RWPE2 (cell line): Measurements from ENCODE around the gene TLE2.
"Not testable (repeated sequence)": the region's sequence is repeated elsewhere in the genome, so short reads cannot be mapped to it uniquely, and the experiment has no call there.

Source experiments
- ATAC-seq: fragments of 200-7000 bp; cut with Tn5 transposase; 3 replicates; pipeline ENCODE4 v1.9.1; 2021; ENCODE audit warnings: low read depth
- DNase-seq: peaks from one replicate; pipeline ENCODE4 v3.0.0-alpha.2; 2020; ENCODE audit warnings: low spot score
- H3K27ac ChIP-seq: fragments of 450-650 bp; 2 replicates; pipeline ENCODE4 v1.5.1; 2017; ENCODE audit warnings: mild to moderate bottlenecking; ENCODE audit not compliant: poor library complexity, severe bottlenecking
- H3K27me3 ChIP-seq: fragments of 250-450 bp; sonication (Bioruptor Pico); 2 replicates; pipeline ENCODE4 v1.5.1; 2021; ENCODE audit warnings: mild to moderate bottlenecking, moderate library complexity; ENCODE audit not compliant: insufficient read depth, poor library complexity, severe bottlenecking
- H3K36me3 ChIP-seq: fragments of 250-450 bp; sonication (Bioruptor Pico); 2 replicates; pipeline ENCODE4 v1.5.1; 2020; ENCODE audit warnings: low read depth, mild to moderate bottlenecking, moderate library complexity
- H3K4me1 ChIP-seq: fragments of 250-450 bp; sonication (Bioruptor Pico); 2 replicates; pipeline ENCODE4 v1.5.1; 2021; ENCODE audit warnings: mild to moderate bottlenecking, moderate library complexity; ENCODE audit not compliant: insufficient read depth, poor library complexity, severe bottlenecking
- H3K4me3 ChIP-seq: fragments of 250-450 bp; sonication (Bioruptor Pico); 2 replicates; pipeline ENCODE4 v1.5.1; 2021; ENCODE audit warnings: mild to moderate bottlenecking, moderate library complexity; ENCODE audit not compliant: severe bottlenecking
- H3K9me3 ChIP-seq: fragments of 250-450 bp; sonication (Bioruptor Pico); 2 replicates; pipeline ENCODE4 v1.5.1; 2021; ENCODE audit warnings: mild to moderate bottlenecking, moderate library complexity; ENCODE audit not compliant: severe bottlenecking
- TF ChIP-seq, protein P1 (sequence below): fragments of 450-650 bp; IDR thresholded peaks from one replicate; pipeline ENCODE4 v1.5.1; 2017; ENCODE audit warnings: mild to moderate bottlenecking, moderate library complexity; ENCODE audit not compliant: poor library complexity, severe bottlenecking

Gene TLE2

DNA sequence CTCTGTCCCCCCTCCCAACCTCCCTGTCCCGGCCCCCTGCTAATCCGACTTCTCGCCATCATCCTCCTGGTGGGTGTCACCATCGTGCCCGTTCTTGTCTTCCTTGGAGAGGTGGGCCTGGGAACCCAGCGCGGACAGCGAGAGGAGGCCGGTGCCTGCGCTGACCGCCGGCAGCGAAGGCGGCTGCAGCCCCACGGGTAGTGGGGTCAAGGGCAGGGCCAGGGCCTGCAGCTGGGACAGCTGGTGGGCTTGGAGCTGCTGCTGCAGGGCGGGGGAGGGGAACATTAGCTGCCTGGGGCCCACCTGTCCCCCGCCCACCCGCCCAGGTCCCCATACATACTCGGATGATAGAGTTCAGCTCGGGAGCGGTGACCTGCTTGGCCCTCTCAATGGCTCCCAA, 24.7 kb upstream of the TLE2 start:
- TF ChIP-seq, protein P1, sequence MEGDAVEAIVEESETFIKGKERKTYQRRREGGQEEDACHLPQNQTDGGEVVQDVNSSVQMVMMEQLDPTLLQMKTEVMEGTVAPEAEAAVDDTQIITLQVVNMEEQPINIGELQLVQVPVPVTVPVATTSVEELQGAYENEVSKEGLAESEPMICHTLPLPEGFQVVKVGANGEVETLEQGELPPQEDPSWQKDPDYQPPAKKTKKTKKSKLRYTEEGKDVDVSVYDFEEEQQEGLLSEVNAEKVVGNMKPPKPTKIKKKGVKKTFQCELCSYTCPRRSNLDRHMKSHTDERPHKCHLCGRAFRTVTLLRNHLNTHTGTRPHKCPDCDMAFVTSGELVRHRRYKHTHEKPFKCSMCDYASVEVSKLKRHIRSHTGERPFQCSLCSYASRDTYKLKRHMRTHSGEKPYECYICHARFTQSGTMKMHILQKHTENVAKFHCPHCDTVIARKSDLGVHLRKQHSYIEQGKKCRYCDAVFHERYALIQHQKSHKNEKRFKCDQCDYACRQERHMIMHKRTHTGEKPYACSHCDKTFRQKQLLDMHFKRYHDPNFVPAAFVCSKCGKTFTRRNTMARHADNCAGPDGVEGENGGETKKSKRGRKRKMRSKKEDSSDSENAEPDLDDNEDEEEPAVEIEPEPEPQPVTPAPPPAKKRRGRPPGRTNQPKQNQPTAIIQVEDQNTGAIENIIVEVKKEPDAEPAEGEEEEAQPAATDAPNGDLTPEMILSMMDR = no peak
- Histone ChIP-seq H3K27me3 (no peaks in the 10 kb centered on the region), H3K27ac (peak overlapping the region; percentile 96), H3K4me3 (no peak overlapping the region), H3K36me3 (peaks cover 49% of the 10 kb centered on the region), H3K4me1 (peaks cover 36% of the 10 kb centered on the region), H3K9me3 (no peaks in the 10 kb centered on the region)
- DNase-seq = no peak
- no peak for ATAC-seq

DNA sequence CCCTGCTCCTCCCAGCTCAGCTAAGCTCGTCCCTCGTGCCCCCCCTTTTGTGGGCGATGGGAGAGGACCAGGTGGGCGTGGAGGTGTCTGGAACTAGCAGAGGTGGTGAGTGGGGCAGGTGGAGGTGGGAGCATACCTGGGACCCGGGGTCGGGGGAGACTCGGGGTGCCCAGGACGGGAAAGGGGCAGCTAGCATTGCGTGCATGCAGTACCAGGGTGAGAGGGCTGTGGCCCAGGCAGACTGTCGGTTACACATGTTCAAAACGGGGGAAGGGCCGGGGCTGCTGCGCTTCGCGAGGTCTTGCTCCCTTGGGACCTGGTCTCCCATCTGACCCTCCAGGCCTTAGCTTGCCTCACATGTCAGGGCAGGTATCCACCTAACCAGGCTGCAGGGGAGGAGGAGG, 24.1 kb upstream of the TLE2 start:
- DNase-seq (no peak), ATAC-seq (no peak)
- H3K27ac ChIP-seq = peak overlapping the region; percentile 96
- H3K4me1 ChIP-seq = peaks cover 36% of the 10 kb centered on the region
- no peaks in the 10 kb centered on the region for H3K9me3 ChIP-seq
- TF ChIP-seq, protein P1 = no peak
- H3K27me3 ChIP-seq = no peaks in the 10 kb centered on the region
- peaks cover 44% of the 10 kb centered on the region for H3K36me3 ChIP-seq
- no peak overlapping the region for H3K4me3 ChIP-seq

DNA sequence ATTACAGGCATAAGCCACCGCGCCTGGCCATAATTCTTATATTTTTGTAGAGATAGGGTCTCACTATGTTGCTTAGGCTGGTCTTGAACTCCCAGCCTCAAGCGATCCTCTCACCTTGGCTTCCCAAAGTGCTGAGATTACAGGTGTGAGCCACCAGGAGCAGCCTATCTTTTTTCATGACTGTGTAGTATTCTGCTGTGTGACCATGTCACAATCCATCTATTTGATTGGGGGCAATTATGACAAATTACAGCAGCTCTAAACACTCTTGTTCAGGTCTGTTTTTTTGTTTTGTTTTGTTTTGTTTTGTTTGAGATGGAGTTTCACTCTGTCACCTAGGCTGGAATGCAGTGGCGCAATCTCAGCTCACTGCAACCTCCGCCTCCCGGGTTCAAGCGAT, 20.9 kb upstream of the TLE2 start:
- not testable (repeated sequence) for H3K4me1 ChIP-seq, H3K27ac ChIP-seq, H3K4me3 ChIP-seq, ATAC-seq, H3K27me3 ChIP-seq, DNase-seq, H3K9me3 ChIP-seq
- H3K36me3 ChIP-seq = peaks cover 19% of the 10 kb centered on the region; the same call in 1 of the 2 replicates

DNA sequence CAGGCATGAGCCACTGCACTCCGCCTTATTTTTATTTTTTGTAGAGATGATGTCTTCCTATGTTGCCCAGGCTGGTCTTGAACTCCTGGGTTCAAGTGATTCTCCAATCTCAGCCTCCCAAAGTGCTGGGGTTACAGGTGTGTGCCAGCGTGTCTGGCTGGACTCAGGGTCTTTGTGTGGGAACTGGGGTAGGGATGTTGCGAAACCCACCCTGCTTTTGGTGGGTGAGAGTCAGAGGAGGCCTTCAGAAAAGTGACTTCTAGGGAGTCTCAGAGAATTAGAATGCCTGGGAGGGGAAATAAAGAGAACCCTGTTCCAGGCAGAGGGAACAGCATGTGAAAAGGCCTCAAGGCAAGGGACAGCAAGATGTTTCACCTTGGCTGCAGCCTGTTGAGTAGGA, 20.0 kb upstream of the TLE2 start:
- no peak overlapping the region for H3K27ac ChIP-seq
- ATAC-seq (no peak), DNase-seq (no peak)
- no peaks in the 10 kb centered on the region for H3K27me3 ChIP-seq
- H3K36me3 ChIP-seq = peaks cover 10% of the 10 kb centered on the region; the same call in 1 of the 2 replicates
- no peak overlapping the region for H3K4me3 ChIP-seq
- no peaks in the 10 kb centered on the region for H3K4me1 ChIP-seq
- TF ChIP-seq, protein P1 = no peak
- H3K9me3 ChIP-seq = no peaks in the 10 kb centered on the region

DNA sequence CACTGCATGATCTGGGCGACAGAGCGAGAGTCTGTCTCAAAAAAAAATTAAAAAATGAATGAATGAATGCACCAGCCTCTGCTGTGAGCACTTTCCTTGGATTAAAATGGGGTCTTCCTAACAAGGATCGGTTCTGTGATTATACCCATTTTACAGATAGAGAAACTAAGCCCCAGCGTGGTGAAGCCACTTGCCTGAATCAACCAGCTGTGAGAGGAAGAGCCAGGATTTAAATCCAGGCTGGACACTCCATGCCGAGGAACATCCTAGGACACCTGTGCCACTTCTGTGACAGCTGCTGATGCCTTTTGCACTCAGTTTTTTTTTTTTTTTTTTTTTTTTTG, 19.1 kb upstream of the TLE2 start:
- ATAC-seq = no peak
- no peaks in the 10 kb centered on the region for H3K27me3 ChIP-seq
- H3K9me3 ChIP-seq = no peaks in the 10 kb centered on the region
- TF ChIP-seq, protein P1 = no peak
- H3K36me3 ChIP-seq = peaks cover 5% of the 10 kb centered on the region; the same call in 1 of the 2 replicates
- no peak overlapping the region for H3K4me3 ChIP-seq
- DNase-seq = no peak
- no peak overlapping the region for H3K27ac ChIP-seq
- H3K4me1 ChIP-seq = no peaks in the 10 kb centered on the region
